Common myeloid progenitor, CD34-positive (primary cell): Measurements from ENCODE around the gene TRIO.

ENCODE experiments used
- CTCF ChIA-PET: fragments of 350-600 bp; sonication (Branson Sonifier 250); formaldehyde crosslinking; loops from one replicate; lab custom pipeline; 2021; ENCODE audit warnings: antibody characterized with exemption; lab: Charles Lee
- POLR2A ChIA-PET: fragments of 350-600 bp; sonication (Branson Sonifier 250); formaldehyde crosslinking; loops from one replicate; lab custom pipeline; 2021; ENCODE audit warnings: antibody characterized with exemption; lab: Charles Lee
- DNase-seq, 3 donors: peaks; one replicate each; pipeline versions ENCODE4 v3.0.0 to v3.0.0-alpha.2; 2013
- H3K27ac ChIP-seq, 2 experiments: 1 replicate in 1 of 2; 2 replicates in 1 of 2; pipeline ENCODE4 v1.7.0; 2013; ENCODE audit warnings: inconsistent platforms in 2 of 2, low read length in 2 of 2, mild to moderate bottlenecking in 2 of 2, low read depth in 1 of 2, moderate library complexity in 1 of 2; ENCODE audit not compliant: severe bottlenecking in 2 of 2, insufficient read depth in 1 of 2, poor library complexity in 1 of 2
- H3K27me3 ChIP-seq, 5 experiments: replicated peaks in 2 of 5; 1 replicate in 3 of 5; 2 replicates in 2 of 5; pipeline versions ENCODE4 v1.6.1 to v1.7.0; 2013; ENCODE audit warnings: low read length in 4 of 5, mild to moderate bottlenecking in 2 of 5, moderate library complexity in 2 of 5, inconsistent platforms in 1 of 5; ENCODE audit not compliant: insufficient read depth in 5 of 5, control insufficient read depth in 4 of 5
- H3K36me3 ChIP-seq, 4 experiments: 1 replicate in 2 of 4; 2 replicates in 2 of 4; pipeline versions ENCODE4 v1.6.1 to v1.7.0; 2013; ENCODE audit warnings: low read length in 3 of 4, control low read depth in 1 of 4, mild to moderate bottlenecking in 1 of 4; ENCODE audit not compliant: control insufficient read depth in 4 of 4, insufficient read depth in 4 of 4
- H3K4me1 ChIP-seq, 4 experiments: 1 replicate in 3 of 4; 2 replicates in 1 of 4; pipeline versions ENCODE4 v1.6.1 to v1.7.1; 2013; ENCODE audit warnings: low read length in 3 of 4, mild to moderate bottlenecking in 3 of 4, control low read depth in 1 of 4, inconsistent platforms in 1 of 4, moderate library complexity in 1 of 4; ENCODE audit not compliant: control insufficient read depth in 4 of 4, insufficient read depth in 4 of 4; ENCODE audit errors: control extremely low read depth in 1 of 4
- H3K4me3 ChIP-seq, 7 experiments: 1 replicate in 4 of 7; 2 replicates in 3 of 7; pipeline versions ENCODE4 v1.5.1 to v1.7.0; 2013; ENCODE audit warnings: mild to moderate bottlenecking in 7 of 7, low read length in 6 of 7, moderate library complexity in 6 of 7, inconsistent platforms in 2 of 7, low read depth in 2 of 7, control low read depth in 1 of 7; ENCODE audit not compliant: insufficient read depth in 4 of 7, control insufficient read depth in 1 of 7; ENCODE audit errors: extremely low read depth in 1 of 7
- H3K9me3 ChIP-seq, 5 experiments: 1 replicate in 4 of 5; 2 replicates in 1 of 5; pipeline versions ENCODE4 v1.6.1 to v1.7.1; 2013; ENCODE audit warnings: low read length in 4 of 5, mild to moderate bottlenecking in 2 of 5, inconsistent platforms in 1 of 5, low read depth in 1 of 5, moderate library complexity in 1 of 5; ENCODE audit not compliant: control insufficient read depth in 4 of 5, insufficient read depth in 2 of 5; ENCODE audit errors: control extremely low read depth in 1 of 5
- WGBS: methylation state at CpG from one replicate; pipeline ENCODE4 v1.1.5; 2013; ENCODE audit not compliant: insufficient coverage; 5-methylcytosine and 5-hydroxymethylcytosine counted together

TRIO gene

GRCh38 chr5:14399054-14399692 is 256.0 kb downstream of the TRIO start:
- peak; percentile 36 to 70 (median 59) for DNase-seq
- H3K27me3 ChIP-seq, result no peaks in the 10 kb centered on the region
- no peaks in the 10 kb centered on the region for H3K4me1 ChIP-seq
- ChIA-PET CTCF (interaction anchor here (0.7 to 5.4 kb wide), 10 partner anchors 8 to 255 kb away, joined by 3 to 82 read pairs (median 4); no protein-coding TSS in a partner anchor), POLR2A (no interaction called here)
- no peak overlapping the region for H3K27ac ChIP-seq
- peaks cover 6 to 62% (median 30%) of the 10 kb centered on the region in 4 experiments for H3K36me3 ChIP-seq
- 87% methylated on average over 3 of the region's 4 CpGs for WGBS
- H3K9me3 ChIP-seq, result no peaks in the 10 kb centered on the region
- H3K4me3 ChIP-seq, result no peak overlapping the region

GRCh38 chr5:14400085-14400484 is 256.9 kb downstream of the TRIO start:
- no peak overlapping the region for H3K4me3 ChIP-seq
- no peaks in the 10 kb centered on the region for H3K27me3 ChIP-seq
- CTCF ChIA-PET, result interaction anchor here (0.6 to 5.4 kb wide), 15 partner anchors 10 to 248 kb away, joined by 3 to 82 read pairs (median 4); no protein-coding TSS in a partner anchor
- H3K36me3 ChIP-seq, result peaks cover 5 to 55% (median 25%) of the 10 kb centered on the region in 4 experiments
- no peak for DNase-seq
- no peaks in the 10 kb centered on the region for H3K4me1 ChIP-seq
- WGBS, result 100% methylated on average over 2 of the region's 2 CpGs
- H3K27ac ChIP-seq, result no peak overlapping the region
- POLR2A ChIA-PET, result no interaction called here
- no peaks in the 10 kb centered on the region for H3K9me3 ChIP-seq

- DNase-seq, result no peak
- POLR2A ChIA-PET, result no interaction called here
- WGBS, result 97% methylated on average over 5 of the region's 5 CpGs
- Histone ChIP-seq H3K4me3 (no peak overlapping the region), H3K27me3 (no peaks in the 10 kb centered on the region), H3K9me3 (no peaks in the 10 kb centered on the region), H3K4me1 (no peaks in the 10 kb centered on the region), H3K36me3 (peaks cover 3 to 55% (median 22%) of the 10 kb centered on the region in 4 experiments), H3K27ac (no peak overlapping the region)
- CTCF ChIA-PET, result interaction anchor here (0.6 to 5.4 kb wide), 13 partner anchors 10 to 248 kb away, joined by 3 to 82 read pairs (median 4); no protein-coding TSS in a partner anchor
Observed at GRCh38 chr5:14400611-14401010, 257.5 kb downstream of the TRIO start.

- no peak overlapping the region for H3K27ac ChIP-seq
- H3K36me3 ChIP-seq, result peaks cover 5 to 61% (median 30%) of the 10 kb centered on the region in 4 experiments
- no peaks in the 10 kb centered on the region for H3K27me3 ChIP-seq
- DNase-seq, result no peak
- CTCF ChIA-PET, result interaction anchor here (2.2 to 5.4 kb wide), 3 partner anchors 15 to 247 kb away, joined by 7 to 82 read pairs (median 12); no protein-coding TSS in a partner anchor
- H3K4me1 ChIP-seq, result no peaks in the 10 kb centered on the region
- H3K9me3 ChIP-seq, result no peaks in the 10 kb centered on the region
- POLR2A ChIA-PET, result no interaction called here
- H3K4me3 ChIP-seq, result no peak overlapping the region
- WGBS, result 100% methylated on average over 1 of the region's 3 CpGs
Observed at GRCh38 chr5:14401639-14402038, 258.5 kb downstream of the TRIO start.

GRCh38 chr5:14402424-14402823 is 259.3 kb downstream of the TRIO start:
- H3K4me1 ChIP-seq, result no peaks in the 10 kb centered on the region
- ChIA-PET POLR2A (no interaction called here), CTCF (interaction anchor here (3.5 to 5.4 kb wide), 2 partner anchors 16 to 246 kb away, joined by 12 to 82 read pairs; no protein-coding TSS in a partner anchor)
- no peak overlapping the region for H3K27ac ChIP-seq
- 100% methylated on average over 5 of the region's 6 CpGs for WGBS
- DNase-seq, result no peak
- no peaks in the 10 kb centered on the region for H3K9me3 ChIP-seq
- H3K4me3 ChIP-seq, result no peak overlapping the region
- H3K27me3 ChIP-seq, result no peaks in the 10 kb centered on the region
- peaks cover 5 to 61% (median 31%) of the 10 kb centered on the region in 4 experiments for H3K36me3 ChIP-seq

GRCh38 chr5:14404780-14405179 is 261.6 kb downstream of the TRIO start:
- Histone ChIP-seq H3K9me3 (no peaks in the 10 kb centered on the region), H3K4me1 (no peaks in the 10 kb centered on the region), H3K36me3 (peaks cover 11 to 67% (median 39%) of the 10 kb centered on the region in 4 experiments), H3K4me3 (no peak overlapping the region), H3K27ac (no peak overlapping the region), H3K27me3 (no peaks in the 10 kb centered on the region)
- no CpG with 5 or more reads among the region's 6 CpGs for WGBS
- ChIA-PET CTCF (interaction anchor here (0.7 to 1.2 kb wide), 2 partner anchors 42 to 244 kb away, joined by 3 to 4 read pairs; no protein-coding TSS in a partner anchor), POLR2A (no interaction called here)
- DNase-seq, result no peak

GRCh38 chr5:14405267-14405666 is 262.1 kb downstream of the TRIO start:
- H3K36me3 ChIP-seq, result peaks cover 12 to 67% (median 41%) of the 10 kb centered on the region in 4 experiments
- 93% methylated on average over 10 of the region's 10 CpGs for WGBS
- CTCF ChIA-PET, result interaction anchor here (0.7 kb wide), 1 partner anchor 42 kb away, joined by 3 read pairs; no protein-coding TSS in a partner anchor
- no peaks in the 10 kb centered on the region for H3K27me3 ChIP-seq
- DNase-seq, result no peak
- POLR2A ChIA-PET, result no interaction called here
- H3K9me3 ChIP-seq, result no peaks in the 10 kb centered on the region
- no peaks in the 10 kb centered on the region for H3K4me1 ChIP-seq
- no peak overlapping the region for H3K27ac ChIP-seq
- no peak overlapping the region for H3K4me3 ChIP-seq
